Endothelial cell of umbilical vein (primary cell): ENCODE data around the gene PEAR1. TPM values are rescaled to one million over a fixed set of nuclear protein-coding genes. Genes with fewer than 3 reads are reported as not detected.

ENCODE experiments used
- BruUV-seq: library from RNA; stranded (reverse); fragments of 400-500 nt; replicated peaks from 2 replicates; lab custom pipeline; 2021; lab: Mats Ljungman, UMichigan
- CTCF ChIA-PET: fragments of 300-600, 350-600 bp; sonication (Branson Sonifier 250); formaldehyde crosslinking; loops from one replicate; lab custom pipeline; 2021; ENCODE audit warnings: antibody characterized with exemption, inconsistent platforms; lab: Charles Lee
- POLR2A ChIA-PET: fragments of 300-600, 350-600 bp; sonication (Branson Sonifier 250); formaldehyde crosslinking; loops from one replicate; lab custom pipeline; 2021; ENCODE audit warnings: antibody characterized with exemption, inconsistent platforms; lab: Charles Lee
- DNase-seq: peaks from one replicate; pipeline ENCODE4 v3.0.0-alpha.2; 2011; ENCODE audit warnings: low read depth, low spot score
- FAIRE-seq: peaks from 2 replicates; lab custom pipeline; 2011; peaks lifted over from hg19 to GRCh38; lab: Jason Lieb, UNC
- H2AFZ ChIP-seq: 2 replicates; pipeline ENCODE4 v1.6.0; 2012; ENCODE audit warnings: low read depth, low read length, control low read depth, inconsistent platforms
- H3K27ac ChIP-seq: 2 replicates; pipeline ENCODE4 v1.5.1; 2011; ENCODE audit warnings: low read depth, mild to moderate bottlenecking, control low read depth, low read length, moderate library complexity; ENCODE audit not compliant: insufficient read depth
- H3K27me3 ChIP-seq, 2 experiments: 2 replicates each; pipeline versions ENCODE4 v1.6.0 to v1.6.1; 2011; ENCODE audit warnings: low read length in 2 of 2, mixed read lengths in 1 of 2; ENCODE audit not compliant: control insufficient read depth in 2 of 2, insufficient read depth in 2 of 2
- H3K36me3 ChIP-seq, 2 experiments: 2 replicates in 1 of 2; 3 replicates in 1 of 2; pipeline ENCODE4 v1.5.1; 2011; ENCODE audit warnings: low read length in 2 of 2, mild to moderate bottlenecking in 1 of 2, moderate library complexity in 1 of 2; ENCODE audit not compliant: control insufficient read depth in 2 of 2, insufficient read depth in 2 of 2; ENCODE audit errors: extremely low read depth in 1 of 2
- H3K4me1 ChIP-seq: 3 replicates; pipeline ENCODE4 v1.5.1; 2011; ENCODE audit warnings: mild to moderate bottlenecking, low read length; ENCODE audit not compliant: control insufficient read depth, insufficient read depth; ENCODE audit errors: extremely low read depth
- H3K4me2 ChIP-seq: 2 replicates; pipeline ENCODE4 v1.6.1; 2011; ENCODE audit warnings: low read length, control low read depth, mixed read lengths; ENCODE audit not compliant: insufficient read depth
- H3K4me3 ChIP-seq, 3 experiments: fragments of 200-600 bp in 1 of 3; sonication (generic), shearing (Covaris generic) in 1 of 3; replicated peaks in 1 of 3; 2 replicates each; pipeline ENCODE4 v1.5.1; 2011 to 2016; ENCODE audit warnings: control low read depth in 3 of 3, low read length in 3 of 3, mild to moderate bottlenecking in 2 of 3, inconsistent platforms in 1 of 3, low read depth in 1 of 3, moderate library complexity in 1 of 3; ENCODE audit not compliant: insufficient read depth in 1 of 3
- H3K79me2 ChIP-seq: 2 replicates; pipeline ENCODE4 v1.6.0; 2012; ENCODE audit warnings: low read length, inconsistent platforms; ENCODE audit not compliant: control insufficient read depth, insufficient read depth
- H3K9ac ChIP-seq: replicated peaks from 2 replicates; pipeline ENCODE3; 2011; ENCODE audit warnings: low read length, control low read depth; ENCODE audit not compliant: insufficient read depth; ENCODE audit errors: extremely low read depth
- H3K9me1 ChIP-seq: replicated peaks from 3 replicates; pipeline ENCODE4 v1.6.0; 2011; ENCODE audit warnings: mild to moderate bottlenecking, low read length; ENCODE audit not compliant: control insufficient read depth, insufficient read depth; ENCODE audit errors: extremely low read depth
- H3K9me3 ChIP-seq: replicated peaks from 2 replicates; pipeline ENCODE4 v1.5.1; 2012; ENCODE audit warnings: low read length, inconsistent platforms; ENCODE audit not compliant: control insufficient read depth, insufficient read depth
- H4K20me1 ChIP-seq: replicated peaks from 2 replicates; pipeline ENCODE3; 2011; ENCODE audit warnings: mild to moderate bottlenecking, low read length; ENCODE audit not compliant: control insufficient read depth, insufficient read depth; ENCODE audit errors: extremely low read depth
- EZH2 ChIP-seq: IDR thresholded peaks from 2 replicates; pipeline ENCODE4 v1.6.1; 2012; ENCODE audit warnings: borderline replicate concordance, low read depth, mild to moderate bottlenecking, moderate library complexity, low read length, inconsistent platforms; ENCODE audit not compliant: severe bottlenecking
- FOS ChIP-seq: IDR thresholded peaks from 2 replicates; pipeline ENCODE4 v1.6.1; 2011; ENCODE audit warnings: mild to moderate bottlenecking, low read length, moderate library complexity, borderline replicate concordance; ENCODE audit not compliant: insufficient read depth
- GATA2 ChIP-seq: IDR thresholded peaks from 2 replicates; pipeline ENCODE4 v1.7.0; 2011; ENCODE audit warnings: low read depth, mild to moderate bottlenecking, moderate library complexity, mixed read lengths, low read length; ENCODE audit not compliant: insufficient read length, insufficient read depth
- JUN ChIP-seq: IDR thresholded peaks from 2 replicates; pipeline ENCODE4 v1.6.1; 2011; ENCODE audit warnings: borderline replicate concordance, low read depth; ENCODE audit not compliant: insufficient read length, insufficient read depth
- MYC ChIP-seq: IDR thresholded peaks from one replicate; pipeline ENCODE4 v1.6.1; 2011; ENCODE audit warnings: mild to moderate bottlenecking, low read depth, low read length
- POLR2A ChIP-seq: IDR thresholded peaks from 2 replicates; pipeline ENCODE4 v1.6.1; 2012; ENCODE audit warnings: low read depth, mild to moderate bottlenecking, control low read depth, low read length
- POLR2AphosphoS5 ChIP-seq: IDR thresholded peaks from 2 replicates; pipeline ENCODE4 v1.6.1; 2012; ENCODE audit warnings: low read depth, mild to moderate bottlenecking, control low read depth, low read length, moderate library complexity; ENCODE audit not compliant: insufficient read depth
- dilution Hi-C: fragments of 300-500 bp; cut with MboI; formaldehyde crosslinking; loops from one replicate; pipeline ENCODE4 v1.15.0; 2019; ENCODE audit warnings: low sequenced_read_pairs; ENCODE audit not compliant: extremely low pct_ligation_motif_present
- intact Hi-C: fragments of 100-400 bp; cut with micrococcal nuclease; formaldehyde crosslinking; loops from one replicate; pipeline ENCODE4 v1.10.0; 2022
- polyA plus RNA-seq, 4 experiments: library from polyadenylated mRNA; depleted of rRNA in 3 of 4; stranded (reverse) in 3 of 4; unstranded in 1 of 4; fragments of >200 nt; gene quantifications; 2 replicates each; pipeline versions ENCODE4 v1.2.1 to v1.2.3, GENCODE V29; 2011 to 2012; ENCODE audit warnings: missing spikeins in 1 of 4
- total RNA-seq: library from RNA; stranded (reverse); gene quantifications from 2 replicates; pipeline ENCODE4 v1.2.3, GENCODE V29; 2021
- TF ChIP-seq, protein P1 (sequence below), 2 donors: IDR thresholded peaks; 1 replicate in 1 of 2; 2 replicates in 1 of 2; pipeline ENCODE4 v1.5.1; 2011; ENCODE audit warnings: low read length in 2 of 2, mild to moderate bottlenecking in 2 of 2, moderate library complexity in 2 of 2, control low read depth in 1 of 2, inconsistent platforms in 1 of 2, low read depth in 1 of 2; ENCODE audit not compliant: insufficient read depth in 1 of 2; ENCODE audit errors: extremely low read depth in 1 of 2
- TF ChIP-seq, protein P2 (sequence below): IDR thresholded peaks from 2 replicates; pipeline ENCODE4 v1.6.1; 2011; ENCODE audit not compliant: insufficient read depth, insufficient read length

PEAR1 gene
- total and polyA plus RNA-seq, 2 donors (not counting 3 experiments of a cell fraction or from before 2014, with no cell fraction given) = 90.7 to 106 TPM

DNA sequence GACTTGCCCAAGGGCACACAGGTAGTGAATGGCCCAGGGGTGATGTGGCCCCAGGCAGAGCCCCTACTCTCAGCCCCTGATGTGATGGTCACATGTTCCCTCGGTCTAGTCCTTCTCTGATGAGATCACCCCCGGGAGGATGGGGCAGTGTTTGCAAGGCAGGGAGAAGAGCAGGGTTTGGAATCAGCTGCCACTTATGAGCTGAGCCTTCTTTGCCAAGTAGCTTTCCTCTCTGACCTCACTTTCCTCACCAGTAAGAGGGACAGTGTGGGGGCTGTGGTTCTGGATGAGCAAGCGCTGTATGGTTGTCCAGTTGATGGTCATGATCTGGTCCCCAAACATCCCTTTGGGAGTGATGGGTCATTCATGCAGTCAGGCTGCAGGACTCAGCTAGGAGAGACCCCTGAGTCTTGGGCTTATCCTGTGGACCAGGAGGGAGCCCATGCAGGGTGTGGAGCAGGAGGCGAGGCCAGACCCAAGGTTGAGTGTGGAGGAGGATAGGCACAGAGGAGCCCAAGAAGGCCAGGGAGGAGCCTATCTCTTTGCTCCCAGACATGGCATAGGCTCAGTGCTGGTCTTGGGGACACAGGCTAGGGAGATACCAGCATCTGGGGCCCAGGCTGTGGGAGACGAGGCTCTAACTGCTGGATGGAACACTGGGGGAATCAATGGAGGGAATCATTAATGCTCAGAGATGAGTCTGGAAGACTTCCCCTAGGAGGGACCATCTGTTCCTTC, 15.9 kb upstream of the PEAR1 start:
- Histone ChIP-seq H3K9me1 (no peaks in the 10 kb centered on the region), H2AFZ (no peak overlapping the region), H3K9ac (no peak overlapping the region), H3K4me2 (no peak overlapping the region), H3K4me3 (no peak overlapping the region), H3K4me1 (peaks cover 17% of the 10 kb centered on the region), H3K79me2 (no peaks in the 10 kb centered on the region), H3K36me3 (no peaks in the 10 kb centered on the region), H3K27me3 (peaks cover 12 to 15% of the 10 kb centered on the region in 2 experiments), H3K27ac (no peak overlapping the region), H3K9me3 (no peaks in the 10 kb centered on the region), H4K20me1 (no peaks in the 10 kb centered on the region)
- POLR2A ChIA-PET = no interaction called here
- CTCF ChIA-PET = interaction anchor here (1.4 to 1.9 kb wide), 3 partner anchors 10 to 84 kb away, joined by 3 to 13 read pairs (median 6); no protein-coding TSS in a partner anchor
- DNase-seq = no peak
- no peak for FAIRE-seq
- intact Hi-C loops (no loop called here), dilution Hi-C loops (no loop called here)
- BruUV-seq = no TSS peak
- TF ChIP-seq POLR2AphosphoS5 (no peak), JUN (no peak), EZH2 (no peak), MYC (no peak), POLR2A (no peak), FOS (no peak), GATA2 (no peak)
- TF ChIP-seq, protein P1, sequence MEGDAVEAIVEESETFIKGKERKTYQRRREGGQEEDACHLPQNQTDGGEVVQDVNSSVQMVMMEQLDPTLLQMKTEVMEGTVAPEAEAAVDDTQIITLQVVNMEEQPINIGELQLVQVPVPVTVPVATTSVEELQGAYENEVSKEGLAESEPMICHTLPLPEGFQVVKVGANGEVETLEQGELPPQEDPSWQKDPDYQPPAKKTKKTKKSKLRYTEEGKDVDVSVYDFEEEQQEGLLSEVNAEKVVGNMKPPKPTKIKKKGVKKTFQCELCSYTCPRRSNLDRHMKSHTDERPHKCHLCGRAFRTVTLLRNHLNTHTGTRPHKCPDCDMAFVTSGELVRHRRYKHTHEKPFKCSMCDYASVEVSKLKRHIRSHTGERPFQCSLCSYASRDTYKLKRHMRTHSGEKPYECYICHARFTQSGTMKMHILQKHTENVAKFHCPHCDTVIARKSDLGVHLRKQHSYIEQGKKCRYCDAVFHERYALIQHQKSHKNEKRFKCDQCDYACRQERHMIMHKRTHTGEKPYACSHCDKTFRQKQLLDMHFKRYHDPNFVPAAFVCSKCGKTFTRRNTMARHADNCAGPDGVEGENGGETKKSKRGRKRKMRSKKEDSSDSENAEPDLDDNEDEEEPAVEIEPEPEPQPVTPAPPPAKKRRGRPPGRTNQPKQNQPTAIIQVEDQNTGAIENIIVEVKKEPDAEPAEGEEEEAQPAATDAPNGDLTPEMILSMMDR (IDR thresholded peaks at IDR 0.05; ENCODE audit: extremely low read depth in 1 of 2, insufficient read depth in 1 of 2, low read depth in 1 of 2, low read length in 2 of 2) = no peak
- TF ChIP-seq, protein P2, sequence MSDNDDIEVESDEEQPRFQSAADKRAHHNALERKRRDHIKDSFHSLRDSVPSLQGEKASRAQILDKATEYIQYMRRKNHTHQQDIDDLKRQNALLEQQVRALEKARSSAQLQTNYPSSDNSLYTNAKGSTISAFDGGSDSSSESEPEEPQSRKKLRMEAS = no peak
